Urinary bladder (tissue), 4 donors: Measurements from ENCODE around the gene CDCP1. TPM values are rescaled to one million over a fixed set of nuclear protein-coding genes. Genes with fewer than 3 reads are reported as not detected.

Experiments used
- DNase-seq: peaks from one replicate; pipeline ENCODE4 v3.0.0-alpha.2; 2015; ENCODE audit errors: extremely low spot score
- H3K27ac ChIP-seq: one replicate; pipeline ENCODE4 v1.5.1; 2013; ENCODE audit warnings: low read depth, mild to moderate bottlenecking, moderate library complexity
- H3K36me3 ChIP-seq: one replicate; pipeline ENCODE4 v1.6.1; 2013; ENCODE audit warnings: mild to moderate bottlenecking, moderate library complexity; ENCODE audit not compliant: insufficient read depth
- H3K4me1 ChIP-seq: one replicate; pipeline ENCODE4 v1.6.1; 2013; ENCODE audit warnings: mild to moderate bottlenecking, moderate library complexity; ENCODE audit not compliant: insufficient read depth
- H3K4me3 ChIP-seq: one replicate; pipeline ENCODE4 v1.5.1; 2013; ENCODE audit warnings: low read depth, low read length
- WGBS: extraction: QIAGEN DNeasy Blood & Tissue Kit; methylation state at CpG from one replicate; pipeline ENCODE4 v1.1.7; 2013; 5-methylcytosine and 5-hydroxymethylcytosine counted together
- polyA plus RNA-seq: library from polyadenylated mRNA; stranded (reverse); fragments of 200-250 nt; gene quantifications from one replicate; pipeline ENCODE4 v1.2.3, GENCODE V29; 2013
- small RNA-seq: library from RNA; depleted of rRNA; stranded (forward); fragments of <200 nt; gene quantifications from one replicate; pipeline ENCODE3, GENCODE V24; 2014
- total RNA-seq: library from RNA; depleted of rRNA; stranded (reverse); fragments of >200 nt; gene quantifications from one replicate; pipeline ENCODE4 v1.2.3, GENCODE V29; 2014
- donor health status: healthy with polysubstance abuse.
- donor health status: healthy.

Gene CDCP1
- total and polyA plus RNA-seq, 2 donors: 2.0 to 2.9 TPM

- Histone ChIP-seq H3K4me1 (no peaks in the 10 kb centered on the region), H3K27ac (no peak overlapping the region), H3K36me3 (no peaks in the 10 kb centered on the region), H3K4me3 (no peak overlapping the region)
- no peak for DNase-seq
- WGBS: 90% methylated on average over 4 of the region's 4 CpGs
These were observed 96.4 kb downstream of the CDCP1 start for GRCh38 chr3:45049807-45050206.

- Histone ChIP-seq H3K36me3 (no peaks in the 10 kb centered on the region), H3K4me3 (no peak overlapping the region), H3K27ac (no peak overlapping the region), H3K4me1 (no peaks in the 10 kb centered on the region)
- DNase-seq: no peak
- 77% methylated on average over 4 of the region's 4 CpGs for WGBS
These were observed 97.9 kb downstream of the CDCP1 start for GRCh38 chr3:45048244-45048643.

GRCh38 chr3:45043728-45044299, 102.4 kb downstream of the CDCP1 start:
- no peak overlapping the region for H3K4me3 ChIP-seq
- no peaks in the 10 kb centered on the region for H3K4me1 ChIP-seq
- no peak for DNase-seq
- no peak overlapping the region for H3K27ac ChIP-seq
- no peaks in the 10 kb centered on the region for H3K36me3 ChIP-seq
- WGBS: 36% methylated on average over 2 of the region's 2 CpGs

- 93% methylated on average over 3 of the region's 3 CpGs for WGBS
- H3K27ac ChIP-seq: no peak overlapping the region
- no peaks in the 10 kb centered on the region for H3K4me1 ChIP-seq
- H3K4me3 ChIP-seq: no peak overlapping the region
- no peaks in the 10 kb centered on the region for H3K36me3 ChIP-seq
- DNase-seq: no peak
These were observed 104.0 kb downstream of the CDCP1 start for GRCh38 chr3:45042162-45042561.

- no peak for DNase-seq
- no peak overlapping the region for H3K27ac ChIP-seq
- no peaks in the 10 kb centered on the region for H3K36me3 ChIP-seq
- no peak overlapping the region for H3K4me3 ChIP-seq
- H3K4me1 ChIP-seq: no peaks in the 10 kb centered on the region
- 91% methylated on average over 2 of the region's 2 CpGs for WGBS
These were observed 104.5 kb downstream of the CDCP1 start for GRCh38 chr3:45041666-45042065.

- Histone ChIP-seq H3K4me1 (no peaks in the 10 kb centered on the region), H3K4me3 (no peak overlapping the region), H3K36me3 (no peaks in the 10 kb centered on the region), H3K27ac (no peak overlapping the region)
- WGBS: 6% methylated on average over 11 of the region's 11 CpGs
- DNase-seq: peak; percentile 89
These were observed 108.3 kb downstream of the CDCP1 start for GRCh38 chr3:45037720-45038455.

GRCh38 chr3:45035441-45036301, 110.5 kb downstream of the CDCP1 start:
- no peaks in the 10 kb centered on the region for H3K4me1 ChIP-seq
- H3K27ac ChIP-seq: no peak overlapping the region
- DNase-seq: no peak
- peak overlapping the region; percentile 16 for H3K4me3 ChIP-seq
- 29% methylated on average over 64 of the region's 64 CpGs for WGBS
- no peaks in the 10 kb centered on the region for H3K36me3 ChIP-seq

- H3K27ac ChIP-seq: no peak overlapping the region
- 73% methylated on average over 3 of the region's 3 CpGs for WGBS
- no peak for DNase-seq
- no peaks in the 10 kb centered on the region for H3K4me1 ChIP-seq
- H3K4me3 ChIP-seq: no peak overlapping the region
- H3K36me3 ChIP-seq: no peaks in the 10 kb centered on the region
These were observed 111.4 kb downstream of the CDCP1 start for GRCh38 chr3:45034612-45035252.

GRCh38 chr3:45033791-45034190, 112.4 kb downstream of the CDCP1 start:
- H3K36me3 ChIP-seq: no peaks in the 10 kb centered on the region
- H3K4me1 ChIP-seq: no peaks in the 10 kb centered on the region
- DNase-seq: no peak
- no peak overlapping the region for H3K27ac ChIP-seq
- no peak overlapping the region for H3K4me3 ChIP-seq
- 92% methylated on average over 6 of the region's 6 CpGs for WGBS

Small RNAs within 50 kb of the gene (small RNA-seq; reads per million reads assigned to genes)
- not detected for gene RNU5B-3P

Other genes starting within 250 kb of the CDCP1 start
- 56.1 TPM for gene ZDHHC3, start 170.2 kb downstream of the CDCP1 start, total RNA-seq
- 44.7 TPM for gene ZDHHC3, start 170.2 kb downstream of the CDCP1 start, polyA plus RNA-seq
- gene EXOSC7, start 170.1 kb downstream of the CDCP1 start, total RNA-seq: 33.4 TPM
- gene EXOSC7, start 170.1 kb downstream of the CDCP1 start, polyA plus RNA-seq: 32.5 TPM
- 89.4 TPM for gene CLEC3B, start 120.1 kb downstream of the CDCP1 start, total RNA-seq
- gene CLEC3B, start 120.1 kb downstream of the CDCP1 start, polyA plus RNA-seq: 219 TPM
- gene TMEM158, start 79.9 kb upstream of the CDCP1 start, total RNA-seq: 1.7 TPM
- gene TMEM158, start 79.9 kb upstream of the CDCP1 start, polyA plus RNA-seq: 11.2 TPM
- 21.7 TPM for gene LARS2, start 242.2 kb upstream of the CDCP1 start, total RNA-seq
- 9.4 TPM for gene LARS2, start 242.2 kb upstream of the CDCP1 start, polyA plus RNA-seq